GM12872 (cell line): ENCODE data around the gene ANO2.

ENCODE experiments used
- CTCF ChIP-seq: IDR thresholded peaks from 3 replicates; pipeline ENCODE4 v1.5.1; 2011; ENCODE audit warnings: low read depth, mild to moderate bottlenecking, low read length, moderate library complexity; ENCODE audit not compliant: insufficient read depth

Gene ANO2

GRCh38 chr12:5907807-5908206 lies 37.3 kb downstream of the ANO2 start:
- no peak for TF ChIP-seq CTCF

GRCh38 chr12:5905757-5906156 lies 39.3 kb downstream of the ANO2 start:
- TF ChIP-seq CTCF, result no peak

- TF ChIP-seq CTCF, result no peak
Measured at GRCh38 chr12:5904969-5905368, 40.1 kb downstream of the ANO2 start.

GRCh38 chr12:5904441-5904840 lies 40.6 kb downstream of the ANO2 start:
- no peak for TF ChIP-seq CTCF

GRCh38 chr12:5902736-5903135 lies 42.3 kb downstream of the ANO2 start:
- no peak for TF ChIP-seq CTCF

- TF ChIP-seq CTCF, result no peak
Measured at GRCh38 chr12:5901416-5901815, 43.6 kb downstream of the ANO2 start.

GRCh38 chr12:5900533-5901205 lies 44.4 kb downstream of the ANO2 start:
- TF ChIP-seq CTCF, result no peak
